A673 (cell line): Measurements from ENCODE around the gene UGT1A4. TPM values are rescaled to one million over a fixed set of nuclear protein-coding genes. Genes with fewer than 3 reads are reported as not detected.
"Not testable (repeated sequence)": the region's sequence is repeated elsewhere in the genome, so short reads cannot be mapped to it uniquely, and the experiment has no call there.

Experiments
- BruUV-seq: library from RNA; stranded (reverse); fragments of 400-500 nt; replicated peaks from 2 replicates; lab custom pipeline; 2021; lab: Mats Ljungman, UMichigan
- CTCF ChIA-PET: fragments of 300-600 bp; sonication (Branson Sonifier 250); formaldehyde crosslinking; loops from one replicate; lab custom pipeline; 2022; ENCODE audit warnings: antibody characterized with exemption; lab: Charles Lee
- POLR2A ChIA-PET: fragments of 300-600 bp; sonication (Branson Sonifier 250); formaldehyde crosslinking; loops from one replicate; lab custom pipeline; 2022; ENCODE audit warnings: antibody characterized with exemption; ENCODE audit not compliant: low non-redundant PET; lab: Charles Lee
- DNase-seq: peaks from one replicate; pipeline ENCODE4 v3.0.0-alpha.2; 2015; ENCODE audit warnings: low spot score
- H3K27ac ChIP-seq: fragments of 200-600 bp; sonication (generic); 2 replicates; pipeline ENCODE4 v1.5.1; 2016; ENCODE audit warnings: mixed run types, low read depth, mild to moderate bottlenecking, mixed read lengths, antibody characterized with exemption, low read length; ENCODE audit not compliant: poor library complexity, severe bottlenecking
- H3K27me3 ChIP-seq: fragments of 200-600 bp; sonication (generic); replicated peaks from 2 replicates; pipeline ENCODE4 v1.6.1; 2017; ENCODE audit warnings: mixed run types, low read depth, mild to moderate bottlenecking, mixed read lengths, antibody characterized with exemption, low read length; ENCODE audit not compliant: insufficient read depth, poor library complexity
- H3K36me3 ChIP-seq: fragments of 200-600 bp; sonication (generic); 2 replicates; pipeline ENCODE4 v1.6.1; 2016; ENCODE audit warnings: mixed run types, mild to moderate bottlenecking, mixed read lengths, antibody characterized with exemption, low read length; ENCODE audit not compliant: insufficient read depth, poor library complexity, severe bottlenecking
- H3K4me1 ChIP-seq: fragments of 200-600 bp; sonication (generic); 2 replicates; pipeline ENCODE4 v1.6.1; 2017; ENCODE audit warnings: mixed run types, mild to moderate bottlenecking, mixed read lengths, antibody characterized with exemption, low read length; ENCODE audit not compliant: insufficient read depth, poor library complexity, severe bottlenecking
- H3K4me3 ChIP-seq: fragments of 200-600 bp; sonication (generic); 2 replicates; pipeline ENCODE4 v1.5.1; 2016; ENCODE audit warnings: low read depth, mixed run types, mild to moderate bottlenecking, mixed read lengths, low read length; ENCODE audit not compliant: poor library complexity, severe bottlenecking
- H3K9me3 ChIP-seq: fragments of 200-600 bp; sonication (generic); 2 replicates; pipeline ENCODE4 v1.6.1; 2016; ENCODE audit warnings: mixed run types, low read depth, mild to moderate bottlenecking, mixed read lengths, antibody characterized with exemption, low read length; ENCODE audit not compliant: poor library complexity, severe bottlenecking
- EZH2 ChIP-seq: fragments of 200-600 bp; sonication (generic); IDR thresholded peaks from 2 replicates; pipeline ENCODE4 v1.6.1; 2017; ENCODE audit warnings: borderline replicate concordance, low read depth, mild to moderate bottlenecking, mixed read lengths, antibody characterized with exemption, low read length; ENCODE audit not compliant: poor library complexity, severe bottlenecking
- intact Hi-C: fragments of 100-400 bp; cut with micrococcal nuclease; formaldehyde crosslinking; loops from one replicate; pipeline ENCODE4 v1.10.0; 2022; ENCODE audit not compliant: unreplicated experiment
- total RNA-seq: library from RNA; stranded (reverse); gene quantifications from 2 replicates; pipeline ENCODE4 v1.2.3, GENCODE V29; 2021
- TF ChIP-seq, protein P1 (sequence below): fragments of 300-800, 200-600 bp; sonication (generic); conservative IDR thresholded peaks from 2 replicates; pipeline ENCODE4 v1.5.1; 2017; ENCODE audit warnings: low read depth, mild to moderate bottlenecking, antibody characterized with exemption, low read length, moderate library complexity, mixed read lengths

UGT1A4 gene
- total RNA-seq, 1 experiment from 2014 or later, result 0.11 TPM

DNA sequence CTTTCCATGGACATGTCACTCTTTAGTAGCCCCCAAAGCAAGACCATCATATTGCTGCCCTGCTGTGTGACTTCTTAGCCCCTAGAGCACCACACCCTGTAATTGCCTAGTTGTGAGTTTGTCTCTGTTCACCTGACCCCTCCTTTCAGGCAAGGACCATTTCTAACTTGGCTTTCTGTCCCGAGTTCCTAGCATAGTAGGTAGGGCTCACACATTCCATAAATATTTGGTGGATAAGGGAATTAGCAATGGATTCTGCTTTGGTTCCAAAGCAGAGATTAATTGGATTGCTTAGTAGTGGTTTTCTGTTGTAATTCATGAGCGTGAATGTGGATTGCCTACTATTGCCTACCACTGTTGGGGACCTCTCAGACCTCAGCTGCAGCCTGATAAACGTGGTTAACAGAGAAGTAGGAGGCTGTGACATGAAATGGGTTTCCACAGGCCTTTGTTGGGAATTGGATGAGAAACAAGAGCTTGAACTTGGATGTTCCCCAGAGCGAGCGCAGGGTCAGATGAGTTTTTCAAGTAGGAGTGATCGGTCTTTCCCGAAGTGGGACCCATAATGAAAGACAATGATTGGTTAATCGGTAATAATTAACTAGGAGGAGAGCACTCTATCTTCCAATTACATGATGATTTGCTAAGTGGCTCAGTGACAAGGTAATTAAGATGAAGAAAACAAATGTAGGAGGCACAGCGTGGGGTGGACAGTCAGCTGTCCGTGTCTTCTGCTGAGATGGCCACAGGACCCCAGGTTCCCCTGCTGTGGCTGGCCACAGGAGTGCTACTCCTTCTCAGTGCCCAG, 28.1 kb downstream of the UGT1A4 start:
- ChIA-PET POLR2A (no interaction called here), CTCF (no interaction called here)
- intact Hi-C loops, result no loop called here
- Histone ChIP-seq H3K27me3 (no peaks in the 10 kb centered on the region), H3K4me1 (no peaks in the 10 kb centered on the region), H3K36me3 (no peaks in the 10 kb centered on the region), H3K4me3 (no peak overlapping the region), H3K9me3 (peaks cover 4% of the 10 kb centered on the region), H3K27ac (no peak overlapping the region)
- no peak for DNase-seq
- TF ChIP-seq EZH2, result no peak
- TF ChIP-seq, protein P1, sequence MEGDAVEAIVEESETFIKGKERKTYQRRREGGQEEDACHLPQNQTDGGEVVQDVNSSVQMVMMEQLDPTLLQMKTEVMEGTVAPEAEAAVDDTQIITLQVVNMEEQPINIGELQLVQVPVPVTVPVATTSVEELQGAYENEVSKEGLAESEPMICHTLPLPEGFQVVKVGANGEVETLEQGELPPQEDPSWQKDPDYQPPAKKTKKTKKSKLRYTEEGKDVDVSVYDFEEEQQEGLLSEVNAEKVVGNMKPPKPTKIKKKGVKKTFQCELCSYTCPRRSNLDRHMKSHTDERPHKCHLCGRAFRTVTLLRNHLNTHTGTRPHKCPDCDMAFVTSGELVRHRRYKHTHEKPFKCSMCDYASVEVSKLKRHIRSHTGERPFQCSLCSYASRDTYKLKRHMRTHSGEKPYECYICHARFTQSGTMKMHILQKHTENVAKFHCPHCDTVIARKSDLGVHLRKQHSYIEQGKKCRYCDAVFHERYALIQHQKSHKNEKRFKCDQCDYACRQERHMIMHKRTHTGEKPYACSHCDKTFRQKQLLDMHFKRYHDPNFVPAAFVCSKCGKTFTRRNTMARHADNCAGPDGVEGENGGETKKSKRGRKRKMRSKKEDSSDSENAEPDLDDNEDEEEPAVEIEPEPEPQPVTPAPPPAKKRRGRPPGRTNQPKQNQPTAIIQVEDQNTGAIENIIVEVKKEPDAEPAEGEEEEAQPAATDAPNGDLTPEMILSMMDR, result no peak
- no TSS peak for BruUV-seq

DNA sequence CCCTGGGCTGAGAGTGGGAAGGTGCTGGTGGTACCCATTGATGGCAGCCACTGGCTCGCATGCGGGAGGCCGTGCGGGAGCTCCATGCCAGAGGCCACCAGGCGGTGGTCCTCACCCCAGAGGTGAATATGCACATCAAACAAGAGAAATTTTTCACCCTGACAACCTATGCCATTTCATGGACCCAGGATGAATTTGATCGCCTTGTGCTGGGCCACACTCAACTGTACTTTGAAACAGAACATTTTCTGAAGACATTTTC, 28.7 kb downstream of the UGT1A4 start:
- no peaks in the 10 kb centered on the region for H3K36me3 ChIP-seq
- no peak overlapping the region for H3K4me3 ChIP-seq
- H3K4me1 ChIP-seq, result no peaks in the 10 kb centered on the region
- peaks cover 4% of the 10 kb centered on the region for H3K9me3 ChIP-seq
- TF ChIP-seq, protein P1, result no peak
- no peak for TF ChIP-seq EZH2
- CTCF ChIA-PET, result no interaction called here
- POLR2A ChIA-PET, result no interaction called here
- H3K27me3 ChIP-seq, result no peaks in the 10 kb centered on the region
- no peak overlapping the region for H3K27ac ChIP-seq
- intact Hi-C loops, result no loop called here
- BruUV-seq, result no TSS peak
- no peak for DNase-seq

DNA sequence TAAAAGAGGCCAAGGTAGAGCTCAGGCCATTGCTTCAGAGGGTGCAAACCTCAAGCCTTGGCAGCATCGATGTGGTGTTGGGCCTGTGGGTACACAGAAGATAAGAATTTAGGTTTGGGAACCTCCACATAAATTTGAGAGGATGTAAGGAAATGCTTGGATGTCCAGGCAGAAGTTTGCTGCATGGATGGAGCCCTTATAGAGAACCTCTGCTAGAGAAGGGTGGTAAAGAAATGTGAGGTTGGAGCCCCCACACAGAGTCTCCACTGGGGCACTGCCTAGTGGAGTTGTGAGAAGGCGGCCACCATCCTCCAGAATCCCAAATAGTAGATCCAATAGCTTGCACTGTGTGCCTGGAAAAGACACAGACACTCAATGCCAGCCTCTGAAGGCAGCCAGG, 32.2 kb downstream of the UGT1A4 start:
- H3K4me1 ChIP-seq, DNase-seq, POLR2A ChIA-PET, CTCF ChIA-PET, BruUV-seq, H3K4me3 ChIP-seq, intact Hi-C loops, H3K36me3 ChIP-seq, H3K27me3 ChIP-seq, H3K9me3 ChIP-seq, H3K27ac ChIP-seq: not testable (repeated sequence)

DNA sequence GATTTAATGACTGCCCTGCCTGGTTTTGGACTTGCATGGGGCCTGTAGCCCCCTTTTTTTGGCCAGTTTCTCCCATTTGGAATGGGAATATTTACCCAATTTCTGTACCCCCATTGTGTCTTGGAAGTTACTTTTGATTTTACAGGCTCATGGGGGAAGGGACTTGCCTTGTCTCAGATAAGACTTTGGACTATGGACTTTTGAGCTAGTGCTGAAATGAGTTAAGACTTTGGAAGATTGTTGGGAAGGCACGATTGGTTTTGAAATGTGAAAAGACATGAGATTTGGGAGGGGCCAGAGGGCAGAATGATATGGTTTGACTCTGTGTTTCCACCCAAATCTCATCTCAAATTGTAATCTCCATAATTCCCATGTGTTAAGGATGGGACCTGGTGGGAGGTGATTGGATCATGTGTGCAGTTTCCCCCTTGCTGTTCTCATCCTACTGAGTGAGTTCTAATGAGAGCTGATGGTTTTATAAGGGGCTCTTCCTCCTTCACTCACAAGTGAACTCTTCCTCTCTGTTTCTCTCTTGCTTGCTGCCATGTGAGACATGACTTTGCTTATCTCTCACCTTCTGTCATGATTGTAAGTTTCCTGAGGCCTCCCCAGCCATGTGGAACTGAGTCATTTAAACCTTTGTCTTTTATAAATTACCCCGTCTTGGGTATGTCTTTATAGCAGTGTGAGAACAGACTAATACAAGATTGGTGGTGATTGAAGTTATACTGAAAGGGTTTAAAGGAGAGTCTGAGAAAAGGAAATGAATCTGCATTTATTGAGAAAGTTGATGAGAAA, 32.9 kb downstream of the UGT1A4 start:
- intact Hi-C loops, H3K4me1 ChIP-seq, H3K36me3 ChIP-seq, H3K4me3 ChIP-seq, BruUV-seq, H3K27me3 ChIP-seq, CTCF ChIA-PET, H3K9me3 ChIP-seq, DNase-seq, POLR2A ChIA-PET, H3K27ac ChIP-seq: not testable (repeated sequence)
